H9 (cell line): Measurements from ENCODE around the gene NDUFS6. TPM values are rescaled to one million over a fixed set of nuclear protein-coding genes. Genes with fewer than 3 reads are reported as not detected.

ENCODE experiments used
- DNase-seq: peaks from one replicate; pipeline ENCODE4 v3.0.0-alpha.2; 2017
- H2AFZ ChIP-seq: one replicate; pipeline ENCODE4 v1.6.1; 2013; ENCODE audit warnings: mild to moderate bottlenecking, low read length, control low read depth, moderate library complexity
- H2AK5ac ChIP-seq: 2 replicates; pipeline ENCODE4 v1.6.1; 2013; ENCODE audit warnings: low read length, control low read depth, mixed read lengths; ENCODE audit not compliant: insufficient read length
- H2BK120ac ChIP-seq: one replicate; pipeline ENCODE4 v1.6.1; 2013; ENCODE audit warnings: low read depth, mild to moderate bottlenecking, low read length, control low read depth, inconsistent platforms; ENCODE audit not compliant: poor library complexity, severe bottlenecking
- H2BK12ac ChIP-seq: 2 replicates; pipeline ENCODE4 v1.6.1; 2013; ENCODE audit warnings: low read length, control low read depth, mixed read lengths, low read depth; ENCODE audit not compliant: insufficient read length
- H2BK15ac ChIP-seq: 2 replicates; pipeline ENCODE4 v1.6.1; 2013; ENCODE audit warnings: low read depth, low read length, control low read depth
- H2BK20ac ChIP-seq: one replicate; pipeline ENCODE4 v1.6.1; 2013; ENCODE audit warnings: low read depth, mild to moderate bottlenecking, low read length, control low read depth, inconsistent platforms; ENCODE audit not compliant: poor library complexity, severe bottlenecking
- H2BK5ac ChIP-seq: 2 replicates; pipeline ENCODE4 v1.6.1; 2013; ENCODE audit warnings: low read length, control low read depth, mixed read lengths; ENCODE audit not compliant: insufficient read length
- H3K14ac ChIP-seq: 2 replicates; pipeline ENCODE4 v1.6.1; 2013; ENCODE audit warnings: low read length, control low read depth; ENCODE audit not compliant: insufficient read depth
- H3K18ac ChIP-seq: 2 replicates; pipeline ENCODE4 v1.6.1; 2013; ENCODE audit warnings: low read depth, mild to moderate bottlenecking, mixed read lengths, low read length, control low read depth; ENCODE audit not compliant: insufficient read length
- H3K23ac ChIP-seq: 2 replicates; pipeline ENCODE4 v1.6.1; 2013; ENCODE audit warnings: low read length, control low read depth, mixed read lengths, low read depth; ENCODE audit not compliant: insufficient read length
- H3K23me2 ChIP-seq: 2 replicates; pipeline ENCODE4 v1.6.1; 2013; ENCODE audit warnings: low read depth, mild to moderate bottlenecking, mixed read lengths, low read length, control low read depth; ENCODE audit not compliant: insufficient read length, poor library complexity, severe bottlenecking
- H3K27ac ChIP-seq: 2 replicates; pipeline ENCODE4 v1.5.1; 2013; ENCODE audit warnings: low read length, control low read depth, mixed read lengths, low read depth; ENCODE audit not compliant: insufficient read length
- H3K27me3 ChIP-seq: 2 replicates; pipeline ENCODE4 v1.6.1; 2013; ENCODE audit warnings: low read length, control low read depth, inconsistent platforms; ENCODE audit not compliant: insufficient read depth
- H3K4ac ChIP-seq: 2 replicates; pipeline ENCODE4 v1.6.1; 2013; ENCODE audit warnings: low read depth, mild to moderate bottlenecking, control low read depth, inconsistent platforms, low read length, moderate library complexity
- H3K4me1 ChIP-seq: 2 replicates; pipeline ENCODE4 v1.6.1; 2013; ENCODE audit warnings: low read length, control low read depth, inconsistent platforms; ENCODE audit not compliant: insufficient read depth
- H3K4me2 ChIP-seq: 2 replicates; pipeline ENCODE4 v1.6.1; 2013; ENCODE audit warnings: low read length, control low read depth, mixed read lengths; ENCODE audit not compliant: insufficient read length, insufficient read depth
- H3K56ac ChIP-seq: 2 replicates; pipeline ENCODE4 v1.6.1; 2013; ENCODE audit warnings: low read depth, mild to moderate bottlenecking, mixed read lengths, low read length, control low read depth; ENCODE audit not compliant: insufficient read length
- H3K79me1 ChIP-seq: 2 replicates; pipeline ENCODE4 v1.6.1; 2013; ENCODE audit warnings: low read depth, mild to moderate bottlenecking, moderate library complexity, low read length, control low read depth, inconsistent platforms; ENCODE audit not compliant: insufficient read depth, poor library complexity, severe bottlenecking
- H3K79me2 ChIP-seq: 2 replicates; pipeline ENCODE4 v1.6.1; 2013; ENCODE audit warnings: low read length, control low read depth, inconsistent platforms; ENCODE audit not compliant: insufficient read depth
- H3K9ac ChIP-seq: 2 replicates; pipeline ENCODE4 v1.6.1; 2013; ENCODE audit warnings: low read length, control low read depth, mixed read lengths; ENCODE audit not compliant: insufficient read length; ENCODE audit errors: extremely low read depth
- H3K9me3 ChIP-seq: one replicate; pipeline ENCODE4 v1.6.1; 2013; ENCODE audit warnings: low read depth, low read length, inconsistent platforms; ENCODE audit not compliant: control insufficient read depth
- H3T11ph ChIP-seq: one replicate; pipeline ENCODE4 v1.6.1; 2013; ENCODE audit warnings: mild to moderate bottlenecking, low read length, control low read depth, inconsistent platforms
- H4K20me1 ChIP-seq: one replicate; pipeline ENCODE4 v1.6.1; 2013; ENCODE audit not compliant: control insufficient read depth, insufficient read length, insufficient read depth
- H4K5ac ChIP-seq: 2 replicates; pipeline ENCODE4 v1.6.1; 2013; ENCODE audit warnings: low read depth, mild to moderate bottlenecking, mixed read lengths, low read length, control low read depth; ENCODE audit not compliant: insufficient read length
- H4K8ac ChIP-seq: replicated peaks from 2 replicates; pipeline ENCODE4 v1.6.1; 2013; ENCODE audit warnings: low read length, control low read depth, mixed read lengths, low read depth; ENCODE audit not compliant: insufficient read length
- H4K91ac ChIP-seq: 2 replicates; pipeline ENCODE4 v1.6.1; 2013; ENCODE audit warnings: low read depth, mild to moderate bottlenecking, moderate library complexity, mixed read lengths, low read length, control low read depth; ENCODE audit not compliant: insufficient read length
- H3K27ac Mint-ChIP-seq, 3 experiments: 2 replicates in 2 of 3; 3 replicates in 1 of 3; pipeline ENCODE4 v1.8.0; 2020 to 2021; ENCODE audit warnings: mixed read lengths in 3 of 3, mild to moderate bottlenecking in 1 of 3, moderate library complexity in 1 of 3
- H3K27me3 Mint-ChIP-seq: 2 replicates; pipeline ENCODE4 v1.8.0; 2021; ENCODE audit warnings: low read depth, mild to moderate bottlenecking, moderate library complexity, mixed read lengths
- H3K36me3 Mint-ChIP-seq, 3 experiments: 2 replicates in 2 of 3; 3 replicates in 1 of 3; pipeline ENCODE4 v1.8.0; 2020 to 2021; ENCODE audit warnings: low read depth in 3 of 3, mixed read lengths in 3 of 3; ENCODE audit not compliant: insufficient read depth in 1 of 3
- H3K4me1 Mint-ChIP-seq, 2 experiments: 2 replicates each; pipeline ENCODE4 v1.8.0; 2020; ENCODE audit warnings: mixed read lengths in 2 of 2
- H3K4me3 Mint-ChIP-seq, 2 experiments: 2 replicates in 1 of 2; 3 replicates in 1 of 2; pipeline ENCODE4 v1.8.0; 2020 to 2021; ENCODE audit warnings: mild to moderate bottlenecking in 2 of 2, mixed read lengths in 2 of 2, moderate library complexity in 1 of 2
- H3K9me3 Mint-ChIP-seq, 2 experiments: 2 replicates in 1 of 2; 3 replicates in 1 of 2; pipeline ENCODE4 v1.8.0; 2020; ENCODE audit warnings: mild to moderate bottlenecking in 2 of 2, mixed read lengths in 2 of 2, moderate library complexity in 1 of 2
- WGBS: extraction: QIAGEN DNeasy Blood & Tissue Kit; methylation state at CpG from one replicate; pipeline ENCODE4 v1.1.7; 2013; ENCODE audit warnings: missing lambda C conversion rate, low lambda C conversion rate, mixed read lengths; ENCODE audit not compliant: insufficient read length; ENCODE audit errors: extremely low coverage; 5-methylcytosine and 5-hydroxymethylcytosine counted together
- total RNA-seq: library from RNA; stranded (reverse); gene quantifications from 2 replicates; pipeline ENCODE4 v1.2.1, GENCODE V29; 2021
- TF ChIP-seq, protein P1 (sequence below): fragments of 200-600 bp; sonication (generic); conservative IDR thresholded peaks from 3 replicates; pipeline ENCODE4 v1.8.0; 2021; ENCODE audit warnings: antibody characterized with exemption, mild to moderate bottlenecking

Gene NDUFS6
- total RNA-seq, 1 experiment from 2014 or later: 62.5 TPM

DNA sequence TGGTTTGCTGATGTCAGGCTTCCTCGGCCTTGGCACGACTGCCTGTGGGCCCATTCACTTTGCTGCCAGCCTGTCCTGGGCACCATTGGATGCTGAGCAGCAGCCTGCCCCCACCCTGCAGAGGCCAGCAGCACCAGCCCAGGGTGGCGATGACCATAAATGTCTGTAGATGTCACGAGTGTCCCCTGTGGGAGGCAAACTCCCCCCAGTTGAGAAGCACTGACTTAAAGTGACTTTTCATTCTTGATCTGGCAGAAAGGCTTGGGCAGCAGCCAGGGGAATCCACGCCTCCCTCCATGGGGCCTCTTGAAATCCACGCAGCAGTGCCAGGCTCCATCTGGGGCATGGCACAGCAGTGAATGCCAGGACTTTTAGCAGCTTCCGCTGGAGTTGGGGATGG lies 59.7 kb downstream of the NDUFS6 start:
- H2BK12ac ChIP-seq: no peak overlapping the region
- H3K14ac ChIP-seq: no peak overlapping the region
- H4K8ac ChIP-seq: no peak overlapping the region
- Mint-ChIP-seq H3K36me3 (no peaks in the 10 kb centered on the region; a peak in 1 of 7 replicates), H3K27me3 (peaks cover 28% of the 10 kb centered on the region), H3K27ac (no peak overlapping the region), H3K4me1 (no peaks in the 10 kb centered on the region), H3K4me3 (no peak overlapping the region), H3K9me3 (no peaks in the 10 kb centered on the region)
- DNase-seq: no peak
- H2AK5ac ChIP-seq: no peak overlapping the region
- TF ChIP-seq, protein P1, sequence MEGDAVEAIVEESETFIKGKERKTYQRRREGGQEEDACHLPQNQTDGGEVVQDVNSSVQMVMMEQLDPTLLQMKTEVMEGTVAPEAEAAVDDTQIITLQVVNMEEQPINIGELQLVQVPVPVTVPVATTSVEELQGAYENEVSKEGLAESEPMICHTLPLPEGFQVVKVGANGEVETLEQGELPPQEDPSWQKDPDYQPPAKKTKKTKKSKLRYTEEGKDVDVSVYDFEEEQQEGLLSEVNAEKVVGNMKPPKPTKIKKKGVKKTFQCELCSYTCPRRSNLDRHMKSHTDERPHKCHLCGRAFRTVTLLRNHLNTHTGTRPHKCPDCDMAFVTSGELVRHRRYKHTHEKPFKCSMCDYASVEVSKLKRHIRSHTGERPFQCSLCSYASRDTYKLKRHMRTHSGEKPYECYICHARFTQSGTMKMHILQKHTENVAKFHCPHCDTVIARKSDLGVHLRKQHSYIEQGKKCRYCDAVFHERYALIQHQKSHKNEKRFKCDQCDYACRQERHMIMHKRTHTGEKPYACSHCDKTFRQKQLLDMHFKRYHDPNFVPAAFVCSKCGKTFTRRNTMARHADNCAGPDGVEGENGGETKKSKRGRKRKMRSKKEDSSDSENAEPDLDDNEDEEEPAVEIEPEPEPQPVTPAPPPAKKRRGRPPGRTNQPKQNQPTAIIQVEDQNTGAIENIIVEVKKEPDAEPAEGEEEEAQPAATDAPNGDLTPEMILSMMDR: no peak
- no peak overlapping the region for H3K56ac ChIP-seq
- no peaks in the 10 kb centered on the region for H3K27me3 ChIP-seq
- H2AFZ ChIP-seq: no peak overlapping the region
- H3K4ac ChIP-seq: no peak overlapping the region
- WGBS: no CpG with 5 or more reads among the region's 7 CpGs
- H3K27ac ChIP-seq: no peak overlapping the region
- H2BK20ac ChIP-seq: no peak overlapping the region
- H3K23ac ChIP-seq: no peak overlapping the region
- H2BK120ac ChIP-seq: no peak overlapping the region
- no peaks in the 10 kb centered on the region for H3K9me3 ChIP-seq
- H4K5ac ChIP-seq: no peak overlapping the region
- H3K79me2 ChIP-seq: no peaks in the 10 kb centered on the region
- no peak overlapping the region for H4K91ac ChIP-seq
- H4K20me1 ChIP-seq: no peaks in the 10 kb centered on the region
- H2BK15ac ChIP-seq: no peak overlapping the region
- H3K79me1 ChIP-seq: no peaks in the 10 kb centered on the region
- no peaks in the 10 kb centered on the region for H3K4me1 ChIP-seq
- no peak overlapping the region for H3K4me2 ChIP-seq
- H3T11ph ChIP-seq: no peak overlapping the region
- no peak overlapping the region for H3K18ac ChIP-seq
- H2BK5ac ChIP-seq: no peak overlapping the region
- H3K9ac ChIP-seq: no peak overlapping the region
- no peaks in the 10 kb centered on the region for H3K23me2 ChIP-seq
